HG02970 (cell line): ENCODE measurements around the gene NAA15.
A peak's percentile ranks its signal among the peaks of the same experiment; 100 is the strongest.
"Not testable (repeated sequence)": the region's sequence is repeated elsewhere in the genome, so short reads cannot be mapped to it uniquely, and the experiment has no call there.

Source experiments
- ATAC-seq: cut with Tn5 transposase; IDR thresholded peaks from one replicate; pipeline ENCODE4 v1.9.1; 2021; ENCODE audit warnings: mild to moderate bottlenecking, moderate library complexity, moderate number of reproducible peaks; ENCODE audit not compliant: unreplicated experiment, low FRiP score

The NAA15 gene

GRCh38 chr4:139301113-139301820 is at the start of gene NAA15:
TSS of gene NAA15 (plus strand) at chr4:139301505. CDS start at chr4:139301778, 273 bp downstream.
- peak; percentile 86 for ATAC-seq

- ATAC-seq, result no peak
Measured at GRCh38 chr4:139253046-139253445, 48.3 kb upstream of the NAA15 start.

- no peak for ATAC-seq
Measured at GRCh38 chr4:139253713-139254112, 47.6 kb upstream of the NAA15 start.

- not testable (repeated sequence) for ATAC-seq
Measured at GRCh38 chr4:139255581-139255980, 45.7 kb upstream of the NAA15 start.

GRCh38 chr4:139256349-139256748 is 45.0 kb upstream of the NAA15 start:
- ATAC-seq, result no peak

- ATAC-seq, result no peak
Measured at GRCh38 chr4:139265654-139266053, 35.7 kb upstream of the NAA15 start.

GRCh38 chr4:139266208-139266582 is 35.1 kb upstream of the NAA15 start:
- peak; percentile 3 for ATAC-seq

GRCh38 chr4:139266583-139267257 is 34.6 kb upstream of the NAA15 start:
- peak; percentile 95 for ATAC-seq

GRCh38 chr4:139267301-139267700 is 34.0 kb upstream of the NAA15 start:
- ATAC-seq, result no peak

GRCh38 chr4:139273835-139274234 is 27.5 kb upstream of the NAA15 start:
- ATAC-seq, result no peak

- no peak for ATAC-seq
Measured at GRCh38 chr4:139274790-139275189, 26.5 kb upstream of the NAA15 start.

- ATAC-seq, result no peak
Measured at GRCh38 chr4:139275281-139275735, 26.0 kb upstream of the NAA15 start.

GRCh38 chr4:139278485-139278884 is 22.8 kb upstream of the NAA15 start:
- ATAC-seq, result no peak

GRCh38 chr4:139278912-139279759 is 22.2 kb upstream of the NAA15 start:
- no peak for ATAC-seq

- no peak for ATAC-seq
Measured at GRCh38 chr4:139279760-139280620, 21.3 kb upstream of the NAA15 start, which contains the start of gene MGARP. TSS of gene MGARP (minus strand) at chr4:139280225. CDS start at chr4:139280158, 67 bp downstream.

GRCh38 chr4:139282065-139282720 is 19.1 kb upstream of the NAA15 start:
- no peak for ATAC-seq

GRCh38 chr4:139282721-139283075 is 18.6 kb upstream of the NAA15 start:
- ATAC-seq, result no peak

GRCh38 chr4:139286186-139286698 is 15.1 kb upstream of the NAA15 start:
- ATAC-seq, result no peak

GRCh38 chr4:139295206-139295941 is 5.9 kb upstream of the NAA15 start:
- peak; percentile 89 for ATAC-seq
